GM21825 (cell line): ENCODE data around the gene GFOD2.
"Not testable (repeated sequence)": the region's sequence is repeated elsewhere in the genome, so short reads cannot be mapped to it uniquely, and the experiment has no call there.

Source experiments
- ATAC-seq: cut with Tn5 transposase; IDR thresholded peaks from one replicate; pipeline ENCODE4 v1.9.1; 2021; ENCODE audit warnings: mild to moderate bottlenecking, moderate library complexity; ENCODE audit not compliant: unreplicated experiment

The GFOD2 gene

DNA sequence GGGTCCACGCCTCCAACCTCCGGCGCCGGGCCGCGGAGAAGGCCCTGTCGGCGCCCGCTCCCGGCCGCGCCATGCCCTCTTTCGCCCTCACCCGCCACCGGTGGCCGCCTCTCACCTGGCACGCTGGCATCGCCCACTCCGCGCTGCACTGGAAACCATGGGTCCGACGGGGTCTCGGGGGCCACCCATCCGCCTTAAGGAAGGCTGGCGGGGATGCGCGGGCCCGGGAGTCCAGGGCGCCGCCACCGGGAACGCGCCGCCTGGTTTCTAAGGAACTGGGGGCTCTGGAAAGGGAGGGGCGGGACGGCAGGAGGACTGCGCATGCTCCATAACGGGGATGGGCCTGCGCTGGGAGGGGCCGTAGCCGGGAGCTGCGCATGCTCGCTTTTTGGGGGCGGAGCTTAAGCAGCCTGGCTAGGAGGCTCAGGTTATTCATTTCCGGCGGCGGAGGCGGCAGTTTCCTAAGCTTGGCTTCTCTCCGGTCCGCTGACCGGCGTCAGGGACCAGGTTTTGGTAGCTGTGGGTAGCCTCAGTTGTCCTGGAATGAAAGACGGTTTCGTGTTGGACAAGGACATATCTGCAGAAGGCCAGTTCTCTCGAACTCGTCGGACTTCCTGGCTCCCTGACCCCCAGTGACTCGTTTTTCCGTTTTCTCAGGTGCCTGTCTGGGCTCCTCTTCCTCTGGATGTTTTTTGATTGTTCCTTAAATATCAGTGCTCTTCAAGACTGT lies at the start of gene GFOD2:
TSS of gene GFOD2 (minus strand) at position 269 of the 730 bp plus-strand sequence. CDS start 33,601 bp downstream, outside the sequence.
- ATAC-seq: peak; percentile 80

- no peak for ATAC-seq
These were observed 48.8 kb upstream of the GFOD2 start for GRCh38 chr16:67767953-67768352.

DNA sequence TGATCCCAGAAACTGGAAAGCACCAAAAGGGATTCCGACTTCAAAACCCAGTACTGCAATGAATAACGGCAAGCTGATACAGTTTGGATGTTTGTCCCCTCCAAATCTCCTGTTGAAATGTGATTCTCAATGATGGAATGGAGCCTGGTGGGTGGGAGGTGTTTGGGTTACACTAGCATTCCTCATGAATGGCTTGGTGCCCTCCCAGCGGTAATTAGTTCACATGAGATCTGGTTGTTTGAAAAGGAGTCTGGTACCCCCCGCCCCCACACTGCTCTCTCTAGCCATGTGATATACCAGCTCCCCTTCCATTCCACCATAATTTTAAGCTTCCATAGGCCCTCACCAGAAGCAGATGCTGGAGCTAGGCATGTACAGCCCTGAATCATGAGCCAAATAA lies 47.2 kb upstream of the GFOD2 start:
- no peak for ATAC-seq

- no peak for ATAC-seq
These were observed 45.1 kb upstream of the GFOD2 start for GRCh38 chr16:67764158-67764667.

DNA sequence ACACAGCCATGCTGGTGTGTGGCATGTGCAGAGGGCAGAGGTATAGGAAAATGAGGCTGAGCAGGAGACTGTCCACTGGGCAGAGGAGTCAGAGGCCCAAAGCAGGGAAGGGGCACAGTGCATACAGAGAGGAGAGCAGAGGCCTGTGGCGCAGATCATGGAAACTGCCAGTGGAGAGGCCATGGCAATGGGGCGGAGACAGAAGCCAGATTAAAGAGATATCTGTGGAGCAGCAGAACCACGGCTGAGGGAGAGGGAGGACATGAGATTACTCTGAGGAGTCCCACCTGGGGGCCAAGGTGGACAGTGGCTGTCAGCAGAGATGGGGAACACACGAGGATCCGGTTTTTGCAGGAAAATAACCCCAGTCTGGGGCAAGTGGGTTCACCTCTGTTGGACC lies 44.0 kb upstream of the GFOD2 start:
- ATAC-seq: no peak

- no peak for ATAC-seq
These were observed 43.3 kb upstream of the GFOD2 start for GRCh38 chr16:67762385-67762784.

DNA sequence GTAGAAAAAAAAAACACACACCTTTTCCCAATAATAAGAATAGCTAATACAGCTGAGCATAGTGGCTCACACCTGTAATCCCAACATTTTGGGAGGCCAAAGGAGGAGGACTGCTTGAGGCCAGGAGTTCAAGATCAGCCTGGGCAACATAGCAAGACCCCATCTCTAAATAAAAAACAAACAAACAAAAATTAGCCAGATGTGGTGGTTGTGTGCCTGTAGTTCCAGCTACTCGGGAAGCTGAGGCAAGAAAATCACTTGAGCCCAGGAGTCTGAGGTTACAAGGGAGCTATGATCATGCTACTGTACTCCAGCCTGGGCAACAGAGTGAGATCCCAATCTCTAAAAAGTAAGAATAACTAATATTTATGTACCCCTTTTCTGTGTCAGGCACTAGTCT lies 42.8 kb upstream of the GFOD2 start:
- no peak for ATAC-seq

DNA sequence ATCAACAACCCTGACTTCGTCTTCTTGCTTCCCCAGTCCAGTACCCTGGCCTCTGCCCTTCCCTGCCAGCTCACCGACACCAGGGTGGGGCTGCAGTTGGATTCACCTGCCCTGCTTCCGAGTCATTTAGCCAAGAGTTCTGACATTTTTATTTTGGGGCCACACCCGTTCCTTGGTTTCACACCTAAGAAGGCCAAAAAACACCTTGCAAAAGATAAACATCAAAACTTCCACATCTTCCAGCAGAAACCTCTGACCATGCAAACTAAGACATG lies 41.8 kb upstream of the GFOD2 start:
- no peak for ATAC-seq

- no peak for ATAC-seq
These were observed 41.3 kb upstream of the GFOD2 start for GRCh38 chr16:67760206-67760955.

GRCh38 chr16:67758966-67759365 lies 39.9 kb upstream of the GFOD2 start:
- no peak for ATAC-seq

DNA sequence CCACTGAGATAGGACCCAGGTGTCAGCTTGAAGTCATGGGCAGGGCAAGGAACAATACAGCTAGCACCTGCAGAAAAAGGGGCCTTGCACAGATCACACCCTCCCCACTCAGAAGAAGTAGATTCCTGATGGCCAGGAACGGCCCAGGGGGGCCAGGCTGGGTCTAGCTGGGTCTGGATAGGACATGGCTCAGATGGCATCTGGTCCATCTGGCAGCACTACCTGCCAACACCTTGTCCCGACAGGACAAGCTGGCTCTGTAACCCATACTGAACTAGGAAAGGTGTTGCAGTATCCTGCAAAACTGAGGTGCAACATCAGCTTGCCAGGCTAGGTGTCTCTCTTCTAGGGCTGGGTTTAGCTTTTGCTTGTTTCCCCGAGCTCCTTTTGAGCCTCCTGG lies 38.9 kb upstream of the GFOD2 start:
- no peak for ATAC-seq

- no peak for ATAC-seq
These were observed 33.5 kb upstream of the GFOD2 start for GRCh38 chr16:67752641-67753040.

DNA sequence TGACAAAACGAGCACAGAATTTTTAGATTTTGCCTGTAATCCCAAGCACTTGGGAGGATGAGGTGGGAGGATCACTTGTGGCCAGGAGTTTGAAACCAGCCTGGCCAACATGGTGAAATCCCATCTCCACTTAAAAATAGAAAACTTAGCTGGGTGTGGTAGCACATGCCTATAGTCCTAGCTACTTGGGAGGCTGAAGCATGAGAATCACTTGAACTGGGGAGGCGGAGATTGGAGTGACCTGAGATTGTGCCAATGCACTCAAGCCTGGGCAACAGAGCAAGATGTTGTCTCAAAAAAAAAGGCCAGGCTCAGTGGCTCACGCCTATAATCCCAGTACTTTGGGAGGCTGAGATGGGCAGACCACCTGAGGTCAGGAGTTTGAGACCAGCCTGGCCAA lies 32.2 kb upstream of the GFOD2 start:
- not testable (repeated sequence) for ATAC-seq

GRCh38 chr16:67750466-67750865 lies 31.4 kb upstream of the GFOD2 start:
- ATAC-seq: peak; percentile 50

- peak; percentile 57 for ATAC-seq
These were observed 30.4 kb upstream of the GFOD2 start for GRCh38 chr16:67749436-67750078.

DNA sequence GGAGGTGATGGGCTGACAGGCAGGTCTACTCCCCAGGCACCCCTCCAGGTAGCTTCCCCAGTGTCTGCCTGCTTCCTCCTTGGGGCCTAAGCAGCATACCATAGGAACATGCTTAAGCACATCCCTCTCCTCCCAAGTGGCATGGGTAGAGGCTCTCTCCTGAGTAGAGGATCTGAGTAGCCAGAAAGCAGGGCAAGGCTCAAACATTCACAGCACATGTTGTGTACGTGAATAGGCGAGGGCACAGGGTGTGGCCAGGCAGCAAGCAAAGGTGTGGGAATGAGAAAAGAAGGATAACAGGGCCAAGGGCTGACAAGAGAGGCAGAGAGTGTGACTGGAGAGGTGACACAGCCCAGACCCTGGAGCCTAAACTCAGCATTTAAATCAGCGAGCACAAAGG lies 29.7 kb upstream of the GFOD2 start:
- no peak for ATAC-seq

GRCh38 chr16:67746846-67747245 lies 27.7 kb upstream of the GFOD2 start:
- ATAC-seq: no peak

- ATAC-seq: no peak
These were observed 22.0 kb upstream of the GFOD2 start for GRCh38 chr16:67741118-67741517.

DNA sequence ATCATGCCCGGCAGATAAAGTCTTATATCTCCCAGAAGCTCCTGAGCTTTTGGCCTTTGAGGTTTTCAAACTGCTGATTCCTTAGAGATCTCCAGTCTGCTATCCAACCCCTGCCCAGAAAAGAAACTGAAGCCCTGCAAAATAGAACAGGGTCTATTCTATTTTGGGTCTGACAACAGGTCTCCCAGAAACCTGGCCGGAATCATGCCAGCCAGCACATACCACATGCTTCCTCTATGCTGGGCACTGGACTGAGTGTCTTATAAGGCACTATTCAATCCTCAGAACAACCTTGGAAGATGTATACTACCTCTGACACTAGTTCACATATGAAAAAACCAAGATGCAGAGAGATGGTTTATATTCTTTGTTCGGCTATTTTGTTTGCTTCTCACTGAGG lies 21.3 kb upstream of the GFOD2 start:
- no peak for ATAC-seq

- ATAC-seq: no peak
These were observed 17.7 kb upstream of the GFOD2 start for GRCh38 chr16:67736858-67737257.

DNA sequence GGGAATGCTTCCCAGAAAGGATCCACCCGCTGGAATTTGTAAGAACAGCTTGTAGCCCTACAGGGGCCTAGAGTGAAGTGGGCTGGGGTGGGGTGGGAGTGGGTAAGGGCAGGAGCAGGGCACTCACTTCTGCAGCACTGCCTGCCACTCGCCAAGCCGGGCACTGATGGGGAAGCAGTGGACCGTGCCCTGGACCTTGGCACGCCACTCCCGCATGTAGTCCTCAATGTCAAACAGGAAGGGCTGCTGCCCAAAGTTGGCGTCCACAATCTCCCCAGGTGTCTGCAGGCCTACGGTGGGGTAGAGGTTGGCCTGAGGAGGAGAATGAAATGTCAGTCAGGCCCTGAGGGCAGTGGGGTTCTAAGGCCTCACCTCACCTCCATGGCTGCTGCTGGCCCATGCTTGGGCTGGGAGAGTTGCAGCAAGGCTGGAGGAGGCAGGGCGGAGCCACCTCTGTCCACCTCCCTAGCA lies 15.7 kb upstream of the GFOD2 start:
- no peak for ATAC-seq
